Uterus (tissue), 2 donors: ENCODE measurements around the gene PTPRM.

Source experiments
- POLR2A ChIP-seq, 2 donors: fragments of 450-650 bp; IDR thresholded peaks; one replicate each; pipeline ENCODE4 v1.6.1; 2016; ENCODE audit warnings: antibody characterized with exemption in 2 of 2, mild to moderate bottlenecking in 1 of 2, moderate library complexity in 1 of 2
- TF ChIP-seq, protein P1 (sequence below), 4 experiments: fragments of 200-600 bp in 2 of 4; fragments of 450-650 bp in 2 of 4; sonication (generic) in 2 of 4; IDR thresholded peaks; one replicate each; pipeline ENCODE4 v1.5.1; 2016 to 2019; ENCODE audit warnings: antibody characterized with exemption in 4 of 4, mild to moderate bottlenecking in 2 of 4, moderate library complexity in 1 of 4

DNA sequence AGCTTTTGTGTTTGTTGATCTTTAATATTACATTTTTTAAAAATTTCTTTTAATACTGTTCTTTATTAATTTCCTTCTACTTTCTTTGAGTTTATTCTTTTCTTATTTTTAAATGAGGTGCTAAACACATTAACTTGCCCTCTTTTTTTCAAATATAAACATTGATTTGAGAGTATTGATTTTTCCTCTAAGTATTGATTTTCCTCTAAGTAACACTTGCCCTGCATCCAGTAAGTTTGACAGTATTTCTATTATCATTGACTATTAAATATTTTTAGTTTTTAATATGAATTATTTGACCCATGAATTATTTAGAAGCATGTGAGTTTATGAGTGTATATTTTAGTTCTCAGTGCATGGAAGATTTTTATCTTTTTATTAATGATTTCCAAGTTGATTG is 705.1 kb downstream of the PTPRM start:
- TF ChIP-seq, protein P1, sequence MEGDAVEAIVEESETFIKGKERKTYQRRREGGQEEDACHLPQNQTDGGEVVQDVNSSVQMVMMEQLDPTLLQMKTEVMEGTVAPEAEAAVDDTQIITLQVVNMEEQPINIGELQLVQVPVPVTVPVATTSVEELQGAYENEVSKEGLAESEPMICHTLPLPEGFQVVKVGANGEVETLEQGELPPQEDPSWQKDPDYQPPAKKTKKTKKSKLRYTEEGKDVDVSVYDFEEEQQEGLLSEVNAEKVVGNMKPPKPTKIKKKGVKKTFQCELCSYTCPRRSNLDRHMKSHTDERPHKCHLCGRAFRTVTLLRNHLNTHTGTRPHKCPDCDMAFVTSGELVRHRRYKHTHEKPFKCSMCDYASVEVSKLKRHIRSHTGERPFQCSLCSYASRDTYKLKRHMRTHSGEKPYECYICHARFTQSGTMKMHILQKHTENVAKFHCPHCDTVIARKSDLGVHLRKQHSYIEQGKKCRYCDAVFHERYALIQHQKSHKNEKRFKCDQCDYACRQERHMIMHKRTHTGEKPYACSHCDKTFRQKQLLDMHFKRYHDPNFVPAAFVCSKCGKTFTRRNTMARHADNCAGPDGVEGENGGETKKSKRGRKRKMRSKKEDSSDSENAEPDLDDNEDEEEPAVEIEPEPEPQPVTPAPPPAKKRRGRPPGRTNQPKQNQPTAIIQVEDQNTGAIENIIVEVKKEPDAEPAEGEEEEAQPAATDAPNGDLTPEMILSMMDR (IDR thresholded peaks at IDR 0.05) = no peak
- TF ChIP-seq POLR2A (IDR thresholded peaks at IDR 0.05) = no peak
